ENCODE data around the gene AOPEP.

AOPEP gene

GRCh38 chr9:94754976-94755475, 28.5 kb downstream of the AOPEP start:
- TF ChIP-seq, protein P1, sequence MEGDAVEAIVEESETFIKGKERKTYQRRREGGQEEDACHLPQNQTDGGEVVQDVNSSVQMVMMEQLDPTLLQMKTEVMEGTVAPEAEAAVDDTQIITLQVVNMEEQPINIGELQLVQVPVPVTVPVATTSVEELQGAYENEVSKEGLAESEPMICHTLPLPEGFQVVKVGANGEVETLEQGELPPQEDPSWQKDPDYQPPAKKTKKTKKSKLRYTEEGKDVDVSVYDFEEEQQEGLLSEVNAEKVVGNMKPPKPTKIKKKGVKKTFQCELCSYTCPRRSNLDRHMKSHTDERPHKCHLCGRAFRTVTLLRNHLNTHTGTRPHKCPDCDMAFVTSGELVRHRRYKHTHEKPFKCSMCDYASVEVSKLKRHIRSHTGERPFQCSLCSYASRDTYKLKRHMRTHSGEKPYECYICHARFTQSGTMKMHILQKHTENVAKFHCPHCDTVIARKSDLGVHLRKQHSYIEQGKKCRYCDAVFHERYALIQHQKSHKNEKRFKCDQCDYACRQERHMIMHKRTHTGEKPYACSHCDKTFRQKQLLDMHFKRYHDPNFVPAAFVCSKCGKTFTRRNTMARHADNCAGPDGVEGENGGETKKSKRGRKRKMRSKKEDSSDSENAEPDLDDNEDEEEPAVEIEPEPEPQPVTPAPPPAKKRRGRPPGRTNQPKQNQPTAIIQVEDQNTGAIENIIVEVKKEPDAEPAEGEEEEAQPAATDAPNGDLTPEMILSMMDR (IDR thresholded peaks at IDR 0.05; ENCODE audit: borderline replicate concordance, control extremely low read depth, extremely low read depth, insufficient read depth, missing control alignments): no peak

DNA sequence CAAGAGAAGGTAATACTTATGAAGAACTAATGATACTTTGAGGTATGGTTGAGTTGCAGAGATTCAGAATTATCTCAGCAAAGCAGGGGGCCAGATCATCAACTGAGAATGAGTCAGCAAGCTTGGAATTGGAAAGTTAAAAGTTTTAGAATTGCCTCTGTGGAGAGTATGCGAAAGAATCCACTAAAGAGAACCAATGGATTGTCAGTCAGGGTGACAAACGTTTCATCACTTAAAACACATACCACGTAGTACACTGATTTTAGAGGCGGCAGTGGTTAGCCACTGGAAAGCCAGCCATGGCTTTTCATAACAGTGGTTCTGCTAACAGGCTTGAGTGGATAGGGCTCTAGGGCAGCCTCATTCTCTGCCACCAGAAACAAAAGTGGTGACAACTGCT, 30.7 kb downstream of the AOPEP start:
- DNase-seq (ENCODE audit: low spot score): no peak
- TF ChIP-seq, protein P1 (IDR thresholded peaks at IDR 0.05; ENCODE audit: borderline replicate concordance, control extremely low read depth, extremely low read depth, insufficient read depth, missing control alignments): no peak
- in situ Hi-C loops (cut with MboI; ENCODE audit: low sequenced_read_pairs, unreplicated experiment): no loop called here

More at GRCh38 chr9:94754976-94755475, 28.5 kb downstream of the AOPEP start:
- in situ Hi-C loops (cut with MboI; ENCODE audit: low sequenced_read_pairs, unreplicated experiment): no loop called here
- no peak for DNase-seq (ENCODE audit: low spot score)

GRCh38 chr9:94758031-94758430, 31.5 kb downstream of the AOPEP start:
- in situ Hi-C loops (cut with MboI; ENCODE audit: low sequenced_read_pairs, unreplicated experiment): no loop called here
- no peak for DNase-seq (ENCODE audit: low spot score)
- TF ChIP-seq, protein P1 (IDR thresholded peaks at IDR 0.05; ENCODE audit: borderline replicate concordance, control extremely low read depth, extremely low read depth, insufficient read depth, missing control alignments): no peak

- TF ChIP-seq, protein P1 (IDR thresholded peaks at IDR 0.05; ENCODE audit: borderline replicate concordance, control extremely low read depth, extremely low read depth, insufficient read depth, missing control alignments): no peak
- in situ Hi-C loops (cut with MboI; ENCODE audit: low sequenced_read_pairs, unreplicated experiment): no loop called here
- no peak for DNase-seq (ENCODE audit: low spot score)
These were observed 32.4 kb downstream of the AOPEP start for GRCh38 chr9:94758880-94759279.

- in situ Hi-C loops (cut with MboI; ENCODE audit: low sequenced_read_pairs, unreplicated experiment): no loop called here
- DNase-seq (ENCODE audit: low spot score): no peak
- TF ChIP-seq, protein P1 (IDR thresholded peaks at IDR 0.05; ENCODE audit: borderline replicate concordance, control extremely low read depth, extremely low read depth, insufficient read depth, missing control alignments): no peak
These were observed 33.5 kb downstream of the AOPEP start for GRCh38 chr9:94760010-94760409.

DNA sequence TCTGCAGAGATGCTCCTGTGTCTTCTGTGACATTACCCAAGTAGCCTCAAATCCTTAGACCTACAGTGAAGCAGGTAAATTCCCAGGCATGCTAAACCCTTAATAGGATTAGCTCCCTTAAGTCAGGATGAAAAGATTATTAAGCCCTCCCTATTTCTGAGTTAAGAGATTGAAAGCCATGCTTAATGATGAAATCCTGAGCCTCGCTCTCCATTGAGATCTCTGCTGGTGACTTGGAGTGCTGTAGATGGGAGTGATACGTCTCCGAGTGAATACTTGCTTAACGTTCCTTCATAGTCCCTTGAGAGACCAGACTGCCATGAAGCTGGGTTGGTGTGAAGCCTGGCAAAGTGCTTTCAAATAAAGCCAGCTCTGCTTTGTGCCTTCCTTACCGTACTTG, 34.2 kb downstream of the AOPEP start:
- DNase-seq (ENCODE audit: low spot score): no peak
- in situ Hi-C loops (cut with MboI; ENCODE audit: low sequenced_read_pairs, unreplicated experiment): no loop called here
- TF ChIP-seq, protein P1 (IDR thresholded peaks at IDR 0.05; ENCODE audit: borderline replicate concordance, control extremely low read depth, extremely low read depth, insufficient read depth, missing control alignments): no peak
